T-cell (primary cell): Measurements from ENCODE around the gene ADD3. TPM values are rescaled to one million over a fixed set of nuclear protein-coding genes. Genes with fewer than 3 reads are reported as not detected.
A peak's percentile ranks its signal among the peaks of the same experiment; 100 is the strongest.

Experiments used
- ATAC-seq, 4 experiments: fragments of 200-7000 bp in 3 of 4; fragments of 150-1000 bp in 1 of 4; cut with Tn5 transposase; replicated peaks in 1 of 4; 1 replicate in 3 of 4; 2 replicates in 1 of 4; pipeline ENCODE4 v1.10.0; 2021; ENCODE audit warnings: moderate library complexity in 3 of 4, mild to moderate bottlenecking in 2 of 4, moderate number of reproducible peaks in 1 of 4
- CTCF ChIA-PET, 2 donors: fragments of 300-600 bp; sonication (Branson Sonifier 250); formaldehyde crosslinking; loops; one replicate each; lab custom pipeline; 2022; ENCODE audit warnings: antibody characterized with exemption in 2 of 2; lab: Charles Lee
- POLR2A ChIA-PET, 2 donors: fragments of 300-600 bp; sonication (Branson Sonifier 250); formaldehyde crosslinking; loops; one replicate each; lab custom pipeline; 2022; ENCODE audit warnings: antibody characterized with exemption in 2 of 2; lab: Charles Lee
- DNase-seq, 35 experiments: peaks; one replicate each; pipeline versions ENCODE4 v3.0.0 to v3.0.0-alpha.2; 2013 to 2023
- H3K27ac ChIP-seq: one replicate; pipeline ENCODE4 v1.5.1; 2013; ENCODE audit warnings: low read length
- H3K27me3 ChIP-seq, 2 experiments: replicated peaks in 1 of 2; 1 replicate in 1 of 2; 2 replicates in 1 of 2; pipeline versions ENCODE4 v1.6.1 to v1.7.0; 2013; ENCODE audit warnings: low read length in 1 of 2, mixed read lengths in 1 of 2; ENCODE audit not compliant: control insufficient read depth in 2 of 2, insufficient read depth in 2 of 2; ENCODE audit errors: extremely low read depth in 1 of 2
- H3K36me3 ChIP-seq, 2 donors: 1 replicate in 1 of 2; 2 replicates in 1 of 2; pipeline versions ENCODE4 v1.6.1 to v1.7.0; 2013; ENCODE audit warnings: low read length in 1 of 2; ENCODE audit not compliant: control insufficient read depth in 2 of 2, insufficient read depth in 1 of 2; ENCODE audit errors: extremely low read depth in 1 of 2
- H3K4me1 ChIP-seq, 2 experiments: 1 replicate in 1 of 2; 2 replicates in 1 of 2; pipeline versions ENCODE4 v1.6.1 to v1.7.0; 2013; ENCODE audit warnings: low read length in 2 of 2, mixed read lengths in 1 of 2; ENCODE audit not compliant: insufficient read depth in 2 of 2, control insufficient read depth in 1 of 2; ENCODE audit errors: extremely low read depth in 1 of 2
- H3K4me3 ChIP-seq, 2 donors: 1 replicate in 1 of 2; 2 replicates in 1 of 2; pipeline versions ENCODE4 v1.5.1 to v1.7.0; 2013; ENCODE audit warnings: mild to moderate bottlenecking in 2 of 2, low read length in 1 of 2, moderate library complexity in 1 of 2; ENCODE audit not compliant: control insufficient read depth in 1 of 2; ENCODE audit errors: extremely low read depth in 1 of 2
- H3K9me3 ChIP-seq: 2 replicates; pipeline ENCODE4 v1.7.0; 2013
- H3K27ac Mint-ChIP-seq, 2 donors: one replicate each; pipeline ENCODE4 v1.8.0; 2020 to 2021; ENCODE audit warnings: mild to moderate bottlenecking in 2 of 2, mixed read lengths in 2 of 2
- H3K27me3 Mint-ChIP-seq, 2 donors: one replicate each; pipeline ENCODE4 v1.8.0; 2021 to 2022; ENCODE audit warnings: mixed read lengths in 2 of 2
- H3K36me3 Mint-ChIP-seq: one replicate; pipeline ENCODE4 v1.8.0; 2021; ENCODE audit warnings: mixed read lengths
- H3K4me1 Mint-ChIP-seq, 3 donors: one replicate each; pipeline ENCODE4 v1.8.0; 2020 to 2022; ENCODE audit warnings: mixed read lengths in 3 of 3, mild to moderate bottlenecking in 1 of 3
- H3K4me3 Mint-ChIP-seq, 3 donors: one replicate each; pipeline ENCODE4 v1.8.0; 2020 to 2022; ENCODE audit warnings: mild to moderate bottlenecking in 3 of 3, mixed read lengths in 3 of 3, moderate library complexity in 3 of 3
- H3K9me3 Mint-ChIP-seq, 3 donors: one replicate each; pipeline ENCODE4 v1.8.0; 2020 to 2022; ENCODE audit warnings: mixed read lengths in 3 of 3
- WGBS: methylation state at CpG from one replicate; pipeline ENCODE4 v1.1.5; 2013; ENCODE audit warnings: missing lambda C conversion rate; ENCODE audit not compliant: insufficient coverage; 5-methylcytosine and 5-hydroxymethylcytosine counted together
- total RNA-seq, 35 experiments: library from RNA in 6 of 35; stranded (reverse) in 6 of 35; fragments of 120-200 nt in 1 of 35; gene quantifications; one replicate each; pipeline versions ENCODE4 v1.2.1 to v1.2.4 and lab custom pipeline; 2013 to 2026

ADD3 gene
- total RNA-seq, 5 donors from 2014 or later (not counting 1 experiment from before 2014, with no cell fraction given): 296 to 481 (median 303) TPM

- H3K36me3 ChIP-seq: no peaks in the 10 kb centered on the region
- WGBS: no CpG with 5 or more reads among the region's 2 CpGs
- POLR2A ChIA-PET: interaction anchor here (0.5 to 1.2 kb wide), 11 partner anchors 12 to 475 kb away, joined by 3 to 5 read pairs (median 3); no protein-coding TSS in a partner anchor
- Mint-ChIP-seq H3K4me1 (peaks cover 87 to 97% (median 91%) of the 10 kb centered on the region in 3 donors), H3K4me3 (peak overlapping the region in 2 of 3 donors; percentile 44 to 56), H3K27me3 (no peaks in the 10 kb centered on the region), H3K27ac (peak overlapping the region; percentile 89 to 91), H3K36me3 (no peaks in the 10 kb centered on the region), H3K9me3 (no peaks in the 10 kb centered on the region)
- H3K27ac ChIP-seq: peak overlapping the region; percentile 31
- ATAC-seq: no peak
- CTCF ChIA-PET: interaction anchor here (0.5 to 1.1 kb wide), 12 partner anchors 12 to 165 kb away, joined by 3 to 12 read pairs (median 3); no protein-coding TSS in a partner anchor
- no peaks in the 10 kb centered on the region for H3K9me3 ChIP-seq
- no peaks in the 10 kb centered on the region for H3K27me3 ChIP-seq
- H3K4me3 ChIP-seq: no peak overlapping the region
- DNase-seq: no peak
- H3K4me1 ChIP-seq: peaks cover 59 to 74% of the 10 kb centered on the region in 2 experiments
Observed at GRCh38 chr10:110074758-110075671, 67.2 kb downstream of the ADD3 start.

- H3K36me3 Mint-ChIP-seq: peaks cover 1% of the 10 kb centered on the region
- ChIA-PET POLR2A (interaction anchor here (0.6 to 1.2 kb wide), 6 partner anchors 12 to 474 kb away, joined by 3 to 5 read pairs (median 4); no protein-coding TSS in a partner anchor), CTCF (interaction anchor here (0.6 to 1.1 kb wide), 6 partner anchors 17 to 166 kb away, joined by 3 to 12 read pairs (median 4); no protein-coding TSS in a partner anchor)
- H3K4me3 Mint-ChIP-seq: peak overlapping the region in 2 of 3 donors; percentile 44 to 56
- peak overlapping the region; percentile 89 to 91 for H3K27ac Mint-ChIP-seq
- Histone ChIP-seq H3K9me3 (no peaks in the 10 kb centered on the region), H3K4me1 (peaks cover 56 to 75% of the 10 kb centered on the region in 2 experiments), H3K27ac (peak overlapping the region; percentile 59), H3K36me3 (no peaks in the 10 kb centered on the region), H3K4me3 (no peak overlapping the region), H3K27me3 (no peaks in the 10 kb centered on the region)
- H3K9me3 Mint-ChIP-seq: no peaks in the 10 kb centered on the region
- ATAC-seq (no peak), DNase-seq (no peak)
- peaks cover 86 to 97% (median 90%) of the 10 kb centered on the region in 3 donors for H3K4me1 Mint-ChIP-seq
- H3K27me3 Mint-ChIP-seq: no peaks in the 10 kb centered on the region
Observed at GRCh38 chr10:110075686-110076085, 67.9 kb downstream of the ADD3 start.

- H3K36me3 ChIP-seq: no peaks in the 10 kb centered on the region
- H3K36me3 Mint-ChIP-seq: peaks cover 3% of the 10 kb centered on the region
- CTCF ChIA-PET: interaction anchor here in 1 of 2 donors (0.7 to 1.6 kb wide), 7 partner anchors 8 to 71 kb away, joined by 3 to 6 read pairs (median 3); no protein-coding TSS in a partner anchor
- peak overlapping the region; percentile 59 for H3K27ac ChIP-seq
- H3K27me3 Mint-ChIP-seq: no peaks in the 10 kb centered on the region
- no peaks in the 10 kb centered on the region for H3K9me3 ChIP-seq
- peaks cover 56 to 81% of the 10 kb centered on the region in 2 experiments for H3K4me1 ChIP-seq
- no peaks in the 10 kb centered on the region for H3K27me3 ChIP-seq
- ATAC-seq (peak; percentile 77 to 91 (median 87)), DNase-seq (peak in 27 of 35 experiments; percentile 13 to 65 (median 31))
- H3K9me3 Mint-ChIP-seq: no peaks in the 10 kb centered on the region
- H3K27ac Mint-ChIP-seq: peak overlapping the region; percentile 94
- H3K4me3 Mint-ChIP-seq: peak overlapping the region; percentile 78 to 84 (median 81)
- H3K4me3 ChIP-seq: peak overlapping the region; percentile 46
- H3K4me1 Mint-ChIP-seq: peaks cover 86 to 95% (median 91%) of the 10 kb centered on the region in 3 donors
- POLR2A ChIA-PET: interaction anchor here (0.5 to 1.5 kb wide), 5 partner anchors 17 to 163 kb away, joined by 3 to 4 read pairs (median 3); no protein-coding TSS in a partner anchor
Observed at GRCh38 chr10:110076559-110077318, 69.0 kb downstream of the ADD3 start.

GRCh38 chr10:110077436-110078130 lies 69.8 kb downstream of the ADD3 start:
- peaks cover 3% of the 10 kb centered on the region for H3K36me3 Mint-ChIP-seq
- peak in 1 of 4 experiments; percentile 69 for ATAC-seq
- peak overlapping the region; percentile 46 for H3K4me3 ChIP-seq
- peak in 13 of 35 experiments; percentile 12 to 81 (median 32) for DNase-seq
- WGBS: 83% methylated on average over 2 of the region's 5 CpGs
- H3K4me1 ChIP-seq: peaks cover 52 to 88% of the 10 kb centered on the region in 2 experiments
- H3K27me3 ChIP-seq: no peaks in the 10 kb centered on the region
- peaks cover 87 to 95% (median 91%) of the 10 kb centered on the region in 3 donors for H3K4me1 Mint-ChIP-seq
- H3K27ac Mint-ChIP-seq: peak overlapping the region; percentile 94
- no peaks in the 10 kb centered on the region for H3K36me3 ChIP-seq
- H3K27me3 Mint-ChIP-seq: no peaks in the 10 kb centered on the region
- ChIA-PET CTCF (interaction anchor here in 1 of 2 donors (0.6 to 1.6 kb wide), 11 partner anchors 8 to 229 kb away, joined by 3 to 6 read pairs (median 3); no protein-coding TSS in a partner anchor), POLR2A (interaction anchor here in 1 of 2 donors (0.5 to 1.5 kb wide), 4 partner anchors 8 to 67 kb away, joined by 3 read pairs; no protein-coding TSS in a partner anchor)
- H3K4me3 Mint-ChIP-seq: peak overlapping the region; percentile 78 to 84 (median 81)
- no peaks in the 10 kb centered on the region for H3K9me3 ChIP-seq
- peak overlapping the region; percentile 59 for H3K27ac ChIP-seq
- H3K9me3 Mint-ChIP-seq: no peaks in the 10 kb centered on the region

- H3K9me3 ChIP-seq: no peaks in the 10 kb centered on the region
- ChIA-PET CTCF (interaction anchor here in 1 of 2 donors (0.6 to 1.6 kb wide), 6 partner anchors 10 to 228 kb away, joined by 3 to 5 read pairs (median 4); no protein-coding TSS in a partner anchor), POLR2A (interaction anchor here in 1 of 2 donors (0.5 to 1.0 kb wide), 2 partner anchors 9 to 69 kb away, joined by 3 to 7 read pairs; no protein-coding TSS in a partner anchor)
- ATAC-seq (no peak), DNase-seq (no peak)
- Mint-ChIP-seq H3K27me3 (no peaks in the 10 kb centered on the region), H3K9me3 (no peaks in the 10 kb centered on the region), H3K4me3 (peak overlapping the region; percentile 78 to 84 (median 81)), H3K4me1 (peaks cover 89 to 95% (median 92%) of the 10 kb centered on the region in 3 donors), H3K27ac (peak overlapping the region; percentile 94), H3K36me3 (peaks cover 9% of the 10 kb centered on the region)
- H3K4me1 ChIP-seq: peaks cover 49 to 93% of the 10 kb centered on the region in 2 experiments
- H3K4me3 ChIP-seq: peak overlapping the region in 1 of 2 donors; percentile 46
- WGBS: no CpG with 5 or more reads among the region's 3 CpGs
- peaks cover 0 to 2% of the 10 kb centered on the region in 2 donors for H3K36me3 ChIP-seq
- H3K27me3 ChIP-seq: no peaks in the 10 kb centered on the region
- H3K27ac ChIP-seq: peak overlapping the region; percentile 59
Observed at GRCh38 chr10:110078317-110078716, 70.5 kb downstream of the ADD3 start.
